Subcutaneous abdominal adipose tissue (tissue), 5 donors: ENCODE results near the gene CAMSAP3.

Experiments
- H3K27ac ChIP-seq: one replicate; pipeline ENCODE4 v1.7.0; 2013; ENCODE audit warnings: low read depth, mild to moderate bottlenecking, inconsistent platforms, low read length, moderate library complexity
- H3K27me3 ChIP-seq, 5 donors: one replicate each; pipeline ENCODE4 v1.7.0; 2013; ENCODE audit warnings: low read length in 5 of 5, inconsistent platforms in 1 of 5; ENCODE audit not compliant: control insufficient read depth in 5 of 5, insufficient read depth in 4 of 5
- H3K36me3 ChIP-seq, 5 donors: one replicate each; pipeline ENCODE4 v1.7.0; 2013; ENCODE audit warnings: low read length in 5 of 5; ENCODE audit not compliant: control insufficient read depth in 5 of 5, insufficient read depth in 5 of 5
- H3K4me1 ChIP-seq, 5 donors: one replicate each; pipeline ENCODE4 v1.7.0; 2013; ENCODE audit warnings: low read length in 5 of 5, mild to moderate bottlenecking in 3 of 5, moderate library complexity in 1 of 5; ENCODE audit not compliant: control insufficient read depth in 5 of 5, insufficient read depth in 5 of 5
- H3K4me3 ChIP-seq, 5 donors: one replicate each; pipeline ENCODE4 v1.7.0; 2013; ENCODE audit warnings: low read length in 5 of 5, low read depth in 1 of 5
- H3K9ac ChIP-seq, 5 donors: one replicate each; pipeline ENCODE4 v1.7.0; 2013; ENCODE audit warnings: low read length in 5 of 5, mild to moderate bottlenecking in 4 of 5, moderate library complexity in 3 of 5
- H3K9me3 ChIP-seq, 5 donors: one replicate each; pipeline ENCODE4 v1.7.0; 2013; ENCODE audit warnings: low read length in 5 of 5; ENCODE audit not compliant: control insufficient read depth in 5 of 5
- donor health status: healthy.
- donor health status: healthy.
- donor health status: healthy.
- donor health status: healthy.
- donor health status: healthy.

Gene CAMSAP3

GRCh38 chr19:7619671-7620441, 24.2 kb downstream of the CAMSAP3 start:
- H3K36me3 ChIP-seq: peaks cover 0 to 67% (median 60%) of the 10 kb centered on the region in 5 donors
- no peak overlapping the region for H3K27ac ChIP-seq
- H3K4me1 ChIP-seq: peaks cover 0 to 6% (median 0%) of the 10 kb centered on the region in 5 donors

GRCh38 chr19:7620442-7621412, 25.1 kb downstream of the CAMSAP3 start:
- Histone ChIP-seq H3K9me3 (no peaks in the 10 kb centered on the region), H3K27me3 (no peaks in the 10 kb centered on the region), H3K36me3 (peaks cover 0 to 76% (median 67%) of the 10 kb centered on the region in 5 donors), H3K4me3 (no peak overlapping the region), H3K27ac (no peak overlapping the region), H3K9ac (no peak overlapping the region), H3K4me1 (peaks cover 0 to 6% (median 0%) of the 10 kb centered on the region in 5 donors)

More at GRCh38 chr19:7619671-7620441, 24.2 kb downstream of the CAMSAP3 start:
- H3K9ac ChIP-seq: no peak overlapping the region
- H3K27me3 ChIP-seq: no peaks in the 10 kb centered on the region
- no peaks in the 10 kb centered on the region for H3K9me3 ChIP-seq
- no peak overlapping the region for H3K4me3 ChIP-seq

GRCh38 chr19:7622933-7623685, 27.4 kb downstream of the CAMSAP3 start:
- H3K36me3 ChIP-seq: peaks cover 0 to 93% (median 79%) of the 10 kb centered on the region in 5 donors

GRCh38 chr19:7623725-7624603, 28.3 kb downstream of the CAMSAP3 start:
- no peaks in the 10 kb centered on the region for H3K27me3 ChIP-seq
- no peak overlapping the region for H3K27ac ChIP-seq
- H3K36me3 ChIP-seq: peaks cover 0 to 85% (median 75%) of the 10 kb centered on the region in 5 donors

More at GRCh38 chr19:7622933-7623685, 27.4 kb downstream of the CAMSAP3 start:
- no peak overlapping the region for H3K9ac ChIP-seq
- no peaks in the 10 kb centered on the region for H3K27me3 ChIP-seq
- H3K9me3 ChIP-seq: no peaks in the 10 kb centered on the region
- no peak overlapping the region for H3K27ac ChIP-seq
- H3K4me3 ChIP-seq: no peak overlapping the region
- peaks cover 0 to 11% (median 7%) of the 10 kb centered on the region in 5 donors for H3K4me1 ChIP-seq

GRCh38 chr19:7624810-7625209, 29.1 kb downstream of the CAMSAP3 start:
- no peaks in the 10 kb centered on the region for H3K9me3 ChIP-seq
- no peak overlapping the region for H3K27ac ChIP-seq
- no peak overlapping the region for H3K9ac ChIP-seq
- H3K27me3 ChIP-seq: no peaks in the 10 kb centered on the region
- H3K4me1 ChIP-seq: peaks cover 2 to 22% (median 17%) of the 10 kb centered on the region in 5 donors
- no peak overlapping the region for H3K4me3 ChIP-seq
- H3K36me3 ChIP-seq: peaks cover 0 to 78% (median 69%) of the 10 kb centered on the region in 5 donors

More at GRCh38 chr19:7623725-7624603, 28.3 kb downstream of the CAMSAP3 start:
- Histone ChIP-seq H3K9me3 (no peaks in the 10 kb centered on the region), H3K4me3 (no peak overlapping the region), H3K4me1 (peaks cover 2 to 18% (median 16%) of the 10 kb centered on the region in 5 donors), H3K9ac (no peak overlapping the region)

GRCh38 chr19:7625763-7626372, 30.2 kb downstream of the CAMSAP3 start:
- Histone ChIP-seq H3K27me3 (no peaks in the 10 kb centered on the region), H3K4me1 (peaks cover 5 to 32% (median 28%) of the 10 kb centered on the region in 5 donors), H3K9ac (no peak overlapping the region), H3K4me3 (no peak overlapping the region), H3K27ac (no peak overlapping the region), H3K36me3 (peaks cover 0 to 67% (median 58%) of the 10 kb centered on the region in 5 donors), H3K9me3 (no peaks in the 10 kb centered on the region)

- Histone ChIP-seq H3K27ac (no peak overlapping the region), H3K9ac (no peak overlapping the region), H3K4me3 (no peak overlapping the region), H3K27me3 (no peaks in the 10 kb centered on the region), H3K9me3 (no peaks in the 10 kb centered on the region), H3K36me3 (peaks cover 0 to 61% (median 51%) of the 10 kb centered on the region in 5 donors), H3K4me1 (peaks cover 5 to 34% (median 28%) of the 10 kb centered on the region in 5 donors)
Observed at GRCh38 chr19:7627166-7627565, 31.5 kb downstream of the CAMSAP3 start.

GRCh38 chr19:7628589-7629311, 33.1 kb downstream of the CAMSAP3 start:
- Histone ChIP-seq H3K9me3 (no peaks in the 10 kb centered on the region), H3K27me3 (no peaks in the 10 kb centered on the region), H3K27ac (peak overlapping the region; percentile 74), H3K4me1 (peaks cover 5 to 34% (median 28%) of the 10 kb centered on the region in 5 donors), H3K4me3 (peak overlapping the region; percentile 83 to 100 (median 99)), H3K9ac (peak overlapping the region; percentile 87 to 98 (median 93)), H3K36me3 (peaks cover 0 to 51% (median 35%) of the 10 kb centered on the region in 5 donors)
